H9 (cell line): ENCODE data around the gene ZNF688. TPM values are rescaled to one million over a fixed set of nuclear protein-coding genes. Genes with fewer than 3 reads are reported as not detected.

Experiments
- DNase-seq: peaks from one replicate; pipeline ENCODE4 v3.0.0-alpha.2; 2017
- H2AFZ ChIP-seq: one replicate; pipeline ENCODE4 v1.6.1; 2013; ENCODE audit warnings: mild to moderate bottlenecking, low read length, control low read depth, moderate library complexity
- H2AK5ac ChIP-seq: 2 replicates; pipeline ENCODE4 v1.6.1; 2013; ENCODE audit warnings: low read length, control low read depth, mixed read lengths; ENCODE audit not compliant: insufficient read length
- H2BK120ac ChIP-seq: one replicate; pipeline ENCODE4 v1.6.1; 2013; ENCODE audit warnings: low read depth, mild to moderate bottlenecking, low read length, control low read depth, inconsistent platforms; ENCODE audit not compliant: poor library complexity, severe bottlenecking
- H2BK12ac ChIP-seq: 2 replicates; pipeline ENCODE4 v1.6.1; 2013; ENCODE audit warnings: low read length, control low read depth, mixed read lengths, low read depth; ENCODE audit not compliant: insufficient read length
- H2BK15ac ChIP-seq: 2 replicates; pipeline ENCODE4 v1.6.1; 2013; ENCODE audit warnings: low read depth, low read length, control low read depth
- H2BK20ac ChIP-seq: one replicate; pipeline ENCODE4 v1.6.1; 2013; ENCODE audit warnings: low read depth, mild to moderate bottlenecking, low read length, control low read depth, inconsistent platforms; ENCODE audit not compliant: poor library complexity, severe bottlenecking
- H2BK5ac ChIP-seq: 2 replicates; pipeline ENCODE4 v1.6.1; 2013; ENCODE audit warnings: low read length, control low read depth, mixed read lengths; ENCODE audit not compliant: insufficient read length
- H3K14ac ChIP-seq: 2 replicates; pipeline ENCODE4 v1.6.1; 2013; ENCODE audit warnings: low read length, control low read depth; ENCODE audit not compliant: insufficient read depth
- H3K18ac ChIP-seq: 2 replicates; pipeline ENCODE4 v1.6.1; 2013; ENCODE audit warnings: low read depth, mild to moderate bottlenecking, mixed read lengths, low read length, control low read depth; ENCODE audit not compliant: insufficient read length
- H3K23ac ChIP-seq: 2 replicates; pipeline ENCODE4 v1.6.1; 2013; ENCODE audit warnings: low read length, control low read depth, mixed read lengths, low read depth; ENCODE audit not compliant: insufficient read length
- H3K23me2 ChIP-seq: 2 replicates; pipeline ENCODE4 v1.6.1; 2013; ENCODE audit warnings: low read depth, mild to moderate bottlenecking, mixed read lengths, low read length, control low read depth; ENCODE audit not compliant: insufficient read length, poor library complexity, severe bottlenecking
- H3K27ac ChIP-seq: 2 replicates; pipeline ENCODE4 v1.5.1; 2013; ENCODE audit warnings: low read length, control low read depth, mixed read lengths, low read depth; ENCODE audit not compliant: insufficient read length
- H3K27me3 ChIP-seq: 2 replicates; pipeline ENCODE4 v1.6.1; 2013; ENCODE audit warnings: low read length, control low read depth, inconsistent platforms; ENCODE audit not compliant: insufficient read depth
- H3K4ac ChIP-seq: 2 replicates; pipeline ENCODE4 v1.6.1; 2013; ENCODE audit warnings: low read depth, mild to moderate bottlenecking, control low read depth, inconsistent platforms, low read length, moderate library complexity
- H3K4me1 ChIP-seq: 2 replicates; pipeline ENCODE4 v1.6.1; 2013; ENCODE audit warnings: low read length, control low read depth, inconsistent platforms; ENCODE audit not compliant: insufficient read depth
- H3K4me2 ChIP-seq: 2 replicates; pipeline ENCODE4 v1.6.1; 2013; ENCODE audit warnings: low read length, control low read depth, mixed read lengths; ENCODE audit not compliant: insufficient read length, insufficient read depth
- H3K56ac ChIP-seq: 2 replicates; pipeline ENCODE4 v1.6.1; 2013; ENCODE audit warnings: low read depth, mild to moderate bottlenecking, mixed read lengths, low read length, control low read depth; ENCODE audit not compliant: insufficient read length
- H3K79me1 ChIP-seq: 2 replicates; pipeline ENCODE4 v1.6.1; 2013; ENCODE audit warnings: low read depth, mild to moderate bottlenecking, moderate library complexity, low read length, control low read depth, inconsistent platforms; ENCODE audit not compliant: insufficient read depth, poor library complexity, severe bottlenecking
- H3K79me2 ChIP-seq: 2 replicates; pipeline ENCODE4 v1.6.1; 2013; ENCODE audit warnings: low read length, control low read depth, inconsistent platforms; ENCODE audit not compliant: insufficient read depth
- H3K9ac ChIP-seq: 2 replicates; pipeline ENCODE4 v1.6.1; 2013; ENCODE audit warnings: low read length, control low read depth, mixed read lengths; ENCODE audit not compliant: insufficient read length; ENCODE audit errors: extremely low read depth
- H3K9me3 ChIP-seq: one replicate; pipeline ENCODE4 v1.6.1; 2013; ENCODE audit warnings: low read depth, low read length, inconsistent platforms; ENCODE audit not compliant: control insufficient read depth
- H3T11ph ChIP-seq: one replicate; pipeline ENCODE4 v1.6.1; 2013; ENCODE audit warnings: mild to moderate bottlenecking, low read length, control low read depth, inconsistent platforms
- H4K20me1 ChIP-seq: one replicate; pipeline ENCODE4 v1.6.1; 2013; ENCODE audit not compliant: control insufficient read depth, insufficient read length, insufficient read depth
- H4K5ac ChIP-seq: 2 replicates; pipeline ENCODE4 v1.6.1; 2013; ENCODE audit warnings: low read depth, mild to moderate bottlenecking, mixed read lengths, low read length, control low read depth; ENCODE audit not compliant: insufficient read length
- H4K8ac ChIP-seq: replicated peaks from 2 replicates; pipeline ENCODE4 v1.6.1; 2013; ENCODE audit warnings: low read length, control low read depth, mixed read lengths, low read depth; ENCODE audit not compliant: insufficient read length
- H4K91ac ChIP-seq: 2 replicates; pipeline ENCODE4 v1.6.1; 2013; ENCODE audit warnings: low read depth, mild to moderate bottlenecking, moderate library complexity, mixed read lengths, low read length, control low read depth; ENCODE audit not compliant: insufficient read length
- H3K27ac Mint-ChIP-seq, 3 experiments: 2 replicates in 2 of 3; 3 replicates in 1 of 3; pipeline ENCODE4 v1.8.0; 2020 to 2021; ENCODE audit warnings: mixed read lengths in 3 of 3, mild to moderate bottlenecking in 1 of 3, moderate library complexity in 1 of 3
- H3K27me3 Mint-ChIP-seq: 2 replicates; pipeline ENCODE4 v1.8.0; 2021; ENCODE audit warnings: low read depth, mild to moderate bottlenecking, moderate library complexity, mixed read lengths
- H3K36me3 Mint-ChIP-seq, 3 experiments: 2 replicates in 2 of 3; 3 replicates in 1 of 3; pipeline ENCODE4 v1.8.0; 2020 to 2021; ENCODE audit warnings: low read depth in 3 of 3, mixed read lengths in 3 of 3; ENCODE audit not compliant: insufficient read depth in 1 of 3
- H3K4me1 Mint-ChIP-seq, 2 experiments: 2 replicates each; pipeline ENCODE4 v1.8.0; 2020; ENCODE audit warnings: mixed read lengths in 2 of 2
- H3K4me3 Mint-ChIP-seq, 2 experiments: 2 replicates in 1 of 2; 3 replicates in 1 of 2; pipeline ENCODE4 v1.8.0; 2020 to 2021; ENCODE audit warnings: mild to moderate bottlenecking in 2 of 2, mixed read lengths in 2 of 2, moderate library complexity in 1 of 2
- H3K9me3 Mint-ChIP-seq, 2 experiments: 2 replicates in 1 of 2; 3 replicates in 1 of 2; pipeline ENCODE4 v1.8.0; 2020; ENCODE audit warnings: mild to moderate bottlenecking in 2 of 2, mixed read lengths in 2 of 2, moderate library complexity in 1 of 2
- CTCF ChIP-seq: fragments of 200-600 bp; sonication (generic); conservative IDR thresholded peaks from 3 replicates; pipeline ENCODE4 v1.8.0; 2021; ENCODE audit warnings: antibody characterized with exemption, mild to moderate bottlenecking
- WGBS: extraction: QIAGEN DNeasy Blood & Tissue Kit; methylation state at CpG from one replicate; pipeline ENCODE4 v1.1.7; 2013; ENCODE audit warnings: missing lambda C conversion rate, low lambda C conversion rate, mixed read lengths; ENCODE audit not compliant: insufficient read length; ENCODE audit errors: extremely low coverage; 5-methylcytosine and 5-hydroxymethylcytosine counted together
- total RNA-seq: library from RNA; stranded (reverse); gene quantifications from 2 replicates; pipeline ENCODE4 v1.2.1, GENCODE V29; 2021

Gene ZNF688
- total RNA-seq, 1 experiment from 2014 or later: 4.5 TPM

GRCh38 chr16:30605158-30605557, 33.6 kb upstream of the ZNF688 start:
- no peak overlapping the region for H2AK5ac ChIP-seq
- H3K9ac ChIP-seq: no peak overlapping the region
- no peaks in the 10 kb centered on the region for H3K9me3 ChIP-seq

More at GRCh38 chr16:30605158-30605557, 33.6 kb upstream of the ZNF688 start:
- no peak overlapping the region for H2AFZ ChIP-seq
- peaks cover 2% of the 10 kb centered on the region; the same call in 1 of the 2 replicates for H3K79me2 ChIP-seq
- no peaks in the 10 kb centered on the region for H3K79me1 ChIP-seq
- no peak overlapping the region for H4K5ac ChIP-seq
- no peaks in the 10 kb centered on the region for H3K4me1 ChIP-seq
- no peak overlapping the region for H2BK5ac ChIP-seq
- H2BK12ac ChIP-seq: no peak overlapping the region
- H3K23ac ChIP-seq: no peak overlapping the region
- no peaks in the 10 kb centered on the region for H3K27me3 ChIP-seq
- H2BK120ac ChIP-seq: no peak overlapping the region
- H3K18ac ChIP-seq: no peak overlapping the region
- no peak overlapping the region for H4K91ac ChIP-seq
- Mint-ChIP-seq H3K9me3 (peaks cover 0 to 3% of the 10 kb centered on the region in 2 experiments; a peak in 2 of 5 replicates), H3K36me3 (peaks cover 17 to 51% (median 45%) of the 10 kb centered on the region in 3 experiments; a peak in 6 of 7 replicates), H3K27me3 (no peaks in the 10 kb centered on the region), H3K4me1 (peaks cover 0 to 5% of the 10 kb centered on the region in 2 experiments; a peak in 1 of 4 replicates), H3K27ac (no peak overlapping the region), H3K4me3 (no peak overlapping the region)
- H2BK20ac ChIP-seq: no peak overlapping the region
- no peak overlapping the region for H3K56ac ChIP-seq
- H3K14ac ChIP-seq: no peak overlapping the region
- no peak overlapping the region for H3K4ac ChIP-seq
- no peak for TF ChIP-seq CTCF
- WGBS: no CpG with 5 or more reads among the region's 15 CpGs
- H3T11ph ChIP-seq: no peak overlapping the region
- no peaks in the 10 kb centered on the region for H4K20me1 ChIP-seq
- H3K23me2 ChIP-seq: peaks cover 5% of the 10 kb centered on the region
- no peak overlapping the region for H4K8ac ChIP-seq
- H3K27ac ChIP-seq: no peak overlapping the region
- H2BK15ac ChIP-seq: no peak overlapping the region
- no peak for DNase-seq
- H3K4me2 ChIP-seq: no peak overlapping the region
